ENCODE results near the gene CABP2.

GRCh38 chr11:67544616-67545242, 21.5 kb upstream of the CABP2 start:
- TF ChIP-seq REST (IDR thresholded peaks at IDR 0.05; ENCODE audit: insufficient read depth in 1 of 2, low read depth in 2 of 2, low read length in 2 of 2) = no peak
- no peak for TF ChIP-seq POLR2AphosphoS5 (IDR thresholded peaks at IDR 0.05; ENCODE audit: low read depth, low read length)
- no peak for TF ChIP-seq SIN3A (IDR thresholded peaks at IDR 0.05; ENCODE audit: borderline replicate concordance, insufficient read depth, low read length)
- no peak for TF ChIP-seq TAF1 (IDR thresholded peaks at IDR 0.05; ENCODE audit: borderline replicate concordance, insufficient read depth, low read length)
- TF ChIP-seq FOXP2 (optimal IDR thresholded peaks at IDR 0.05; ENCODE audit: borderline replicate concordance, extremely low read depth, extremely low read length, insufficient read depth) = no peak

Measured in PFSK-1 (cell line).